GM10248 (cell line): Measurements from ENCODE around the gene HIRA.

Source experiments
- CTCF ChIA-PET: fragments of 300-600 bp; sonication (Branson Sonifier 250); formaldehyde crosslinking; extraction: SDS; loops from one replicate; lab custom pipeline; 2021; ENCODE audit warnings: antibody characterized with exemption; lab: Yijun Ruan, JAX
- POLR2A ChIA-PET: fragments of 350-650 bp; sonication (Branson Sonifier 250); formaldehyde crosslinking; extraction: SDS; loops from one replicate; lab custom pipeline; 2020; ENCODE audit warnings: antibody characterized with exemption; lab: Yijun Ruan, JAX
- DNase-seq: peaks from one replicate; pipeline ENCODE4 v3.0.0; 2012; ENCODE audit errors: extremely low spot score
- TF ChIP-seq, protein P1 (sequence below): IDR thresholded peaks from 2 replicates; pipeline ENCODE4 v1.5.1; 2012; ENCODE audit warnings: mild to moderate bottlenecking, low read depth; ENCODE audit errors: extremely low read depth, missing control alignments, control extremely low read depth

HIRA gene

DNA sequence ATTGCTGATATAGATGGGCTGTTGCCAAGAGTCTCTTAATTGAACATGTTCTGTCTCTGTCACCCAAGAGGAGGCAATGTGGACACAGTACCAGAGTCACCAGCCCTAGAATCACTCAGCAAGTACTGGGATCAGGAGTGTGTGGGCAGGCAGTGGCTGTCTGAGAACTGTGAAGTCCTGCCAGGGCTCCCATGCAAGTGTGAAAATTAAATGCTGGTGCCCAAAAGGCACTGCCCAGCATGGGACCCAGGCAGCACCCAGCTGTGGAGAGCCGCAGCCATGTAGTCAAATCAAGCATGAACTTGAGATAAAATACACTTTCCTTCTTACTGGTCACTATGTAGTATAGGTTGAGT, 19.9 kb downstream of the HIRA start:
- CTCF ChIA-PET = no interaction called here

DNA sequence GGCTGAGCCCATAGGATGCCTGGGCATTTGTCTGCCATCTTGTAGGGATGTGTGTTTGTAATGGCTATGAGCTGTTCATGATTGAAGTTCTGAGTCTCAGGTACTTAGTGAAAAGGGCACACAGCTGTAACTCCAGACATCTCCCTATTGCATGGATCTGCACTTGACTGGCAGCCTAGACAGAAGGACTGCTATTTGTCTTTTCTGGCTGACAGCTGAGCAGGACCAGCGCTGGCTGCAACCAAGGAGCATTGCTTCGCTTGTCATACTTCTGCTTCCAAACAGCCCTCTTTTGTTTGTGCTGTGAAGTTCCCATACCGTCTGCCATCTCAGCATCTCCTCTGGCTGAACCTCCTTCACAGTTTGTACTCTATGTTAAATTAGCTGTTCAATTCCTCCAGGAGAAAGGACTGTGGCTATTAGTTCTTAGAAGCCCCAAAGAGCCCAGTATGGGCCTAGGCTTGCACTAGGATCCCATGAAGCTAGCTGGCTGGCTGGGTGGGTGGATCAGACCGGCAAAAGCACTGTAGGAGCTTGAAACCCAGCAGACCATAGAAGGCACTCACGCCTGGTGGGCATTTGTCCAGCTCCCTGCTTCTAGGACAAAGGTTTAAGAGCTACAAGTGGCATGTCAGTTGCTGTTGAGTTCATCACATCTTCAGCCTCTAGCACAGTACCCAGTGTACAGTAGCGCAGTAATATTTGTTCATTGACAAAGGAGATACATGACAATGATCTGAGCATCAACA, 20.4 kb downstream of the HIRA start:
- ChIA-PET CTCF (interaction anchor here (1.3 kb wide), 1 partner anchor 8 kb away, joined by 3 read pairs; no protein-coding TSS in a partner anchor), POLR2A (no interaction called here)
- DNase-seq = no peak
- TF ChIP-seq, protein P1, sequence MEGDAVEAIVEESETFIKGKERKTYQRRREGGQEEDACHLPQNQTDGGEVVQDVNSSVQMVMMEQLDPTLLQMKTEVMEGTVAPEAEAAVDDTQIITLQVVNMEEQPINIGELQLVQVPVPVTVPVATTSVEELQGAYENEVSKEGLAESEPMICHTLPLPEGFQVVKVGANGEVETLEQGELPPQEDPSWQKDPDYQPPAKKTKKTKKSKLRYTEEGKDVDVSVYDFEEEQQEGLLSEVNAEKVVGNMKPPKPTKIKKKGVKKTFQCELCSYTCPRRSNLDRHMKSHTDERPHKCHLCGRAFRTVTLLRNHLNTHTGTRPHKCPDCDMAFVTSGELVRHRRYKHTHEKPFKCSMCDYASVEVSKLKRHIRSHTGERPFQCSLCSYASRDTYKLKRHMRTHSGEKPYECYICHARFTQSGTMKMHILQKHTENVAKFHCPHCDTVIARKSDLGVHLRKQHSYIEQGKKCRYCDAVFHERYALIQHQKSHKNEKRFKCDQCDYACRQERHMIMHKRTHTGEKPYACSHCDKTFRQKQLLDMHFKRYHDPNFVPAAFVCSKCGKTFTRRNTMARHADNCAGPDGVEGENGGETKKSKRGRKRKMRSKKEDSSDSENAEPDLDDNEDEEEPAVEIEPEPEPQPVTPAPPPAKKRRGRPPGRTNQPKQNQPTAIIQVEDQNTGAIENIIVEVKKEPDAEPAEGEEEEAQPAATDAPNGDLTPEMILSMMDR = no peak

More for the DNA sequence above, 19.9 kb downstream of the HIRA start:
- POLR2A ChIA-PET = no interaction called here
- TF ChIP-seq, protein P1 = no peak
- no peak for DNase-seq

DNA sequence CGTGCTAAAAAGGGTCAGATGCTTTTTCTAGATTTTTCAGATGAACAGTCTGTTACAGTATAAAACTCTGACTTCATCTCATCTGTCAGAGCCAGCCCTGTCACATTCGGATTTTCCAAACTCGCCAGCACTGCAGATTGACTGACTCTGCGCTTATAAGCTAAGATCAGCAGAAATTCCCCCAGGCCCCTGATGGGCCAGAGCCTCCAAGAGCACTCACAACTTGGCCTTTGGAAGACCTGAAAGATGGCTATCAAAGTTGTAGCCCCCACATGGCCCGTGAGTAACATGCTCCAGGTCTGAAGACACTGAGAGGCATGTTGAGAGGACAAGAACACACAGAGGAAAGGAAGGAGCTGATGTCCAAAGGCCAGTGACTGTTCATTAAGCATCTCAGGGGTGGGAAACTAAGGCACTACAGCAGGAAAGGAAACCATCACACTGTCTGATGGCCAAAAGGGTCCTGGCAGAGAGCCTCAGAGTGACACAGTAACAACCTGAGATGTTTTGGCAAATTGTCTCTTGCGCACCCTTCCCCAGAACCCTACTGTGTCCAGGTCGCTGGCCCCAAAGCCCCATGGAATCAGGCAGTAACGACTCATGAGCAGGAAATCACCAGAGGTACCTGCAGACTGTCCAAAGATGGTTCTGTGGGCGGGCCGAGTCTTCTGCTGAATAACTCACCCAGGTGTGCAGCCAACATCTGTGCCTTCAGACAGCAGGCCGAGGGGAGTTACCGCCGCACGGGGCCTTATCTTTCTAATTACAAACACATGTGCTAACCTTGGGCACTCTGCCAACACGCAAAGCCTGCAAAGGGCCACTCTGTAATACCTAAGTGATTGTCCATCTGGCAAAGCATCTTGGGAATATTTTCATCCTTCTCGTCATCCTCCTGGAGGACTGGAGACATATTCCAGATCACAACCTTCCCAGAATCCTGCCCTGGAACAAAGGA, 23.6 kb downstream of the HIRA start:
- no peak for DNase-seq
- TF ChIP-seq, protein P1 = no peak
- ChIA-PET CTCF (no interaction called here), POLR2A (no interaction called here)

DNA sequence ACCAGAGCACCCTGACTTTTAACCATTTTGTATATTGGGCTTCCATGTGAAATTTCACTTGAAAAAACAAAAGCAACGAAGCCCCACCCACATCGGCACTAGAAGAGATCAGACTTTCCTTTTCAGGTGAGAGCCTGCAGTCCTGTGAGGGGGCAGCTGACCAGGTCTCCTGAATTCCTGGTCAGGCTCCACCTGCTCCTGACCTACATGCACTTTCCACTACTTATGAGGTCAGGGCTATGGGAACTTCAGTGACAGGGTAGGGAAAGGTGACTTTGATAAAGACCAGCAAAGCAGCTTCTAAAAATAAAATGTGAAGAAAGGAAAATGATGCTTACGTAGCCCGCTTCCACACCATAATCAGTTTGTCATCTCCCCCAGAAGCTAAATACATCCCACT, 24.7 kb downstream of the HIRA start:
- DNase-seq = no peak
- ChIA-PET CTCF (interaction anchor here (2.5 kb wide), 1 partner anchor 12 kb away, joined by 9 read pairs; no protein-coding TSS in a partner anchor), POLR2A (no interaction called here)
- TF ChIP-seq, protein P1 = no peak

DNA sequence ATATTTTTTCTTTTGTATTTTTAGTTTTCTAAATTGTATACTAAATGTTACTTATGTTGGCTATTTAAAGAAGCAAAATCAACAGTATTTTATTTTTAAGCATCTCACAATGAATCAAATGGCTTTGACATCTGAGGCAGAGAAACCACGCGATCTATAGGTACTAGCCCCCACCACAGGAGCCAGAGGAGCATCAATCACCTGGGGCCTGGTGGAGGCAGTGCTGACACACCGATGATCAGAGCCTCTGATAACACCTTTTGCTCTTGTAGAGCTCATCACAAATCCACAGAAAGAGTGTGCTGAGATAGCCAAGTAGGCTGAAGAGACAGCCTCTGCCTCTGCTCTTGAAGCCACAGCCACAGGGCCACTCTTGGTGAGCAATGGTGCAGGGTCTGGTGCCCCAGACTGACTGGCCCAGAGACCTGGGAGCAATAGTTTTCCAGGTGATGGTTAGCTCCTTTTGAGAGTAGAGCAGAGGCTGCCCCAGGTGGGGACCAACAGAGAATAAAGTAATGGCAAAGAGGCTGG, 25.2 kb downstream of the HIRA start:
- TF ChIP-seq, protein P1 = no peak
- ChIA-PET CTCF (interaction anchor here (2.5 kb wide), 1 partner anchor 11 kb away, joined by 9 read pairs; no protein-coding TSS in a partner anchor), POLR2A (no interaction called here)
- DNase-seq = no peak

DNA sequence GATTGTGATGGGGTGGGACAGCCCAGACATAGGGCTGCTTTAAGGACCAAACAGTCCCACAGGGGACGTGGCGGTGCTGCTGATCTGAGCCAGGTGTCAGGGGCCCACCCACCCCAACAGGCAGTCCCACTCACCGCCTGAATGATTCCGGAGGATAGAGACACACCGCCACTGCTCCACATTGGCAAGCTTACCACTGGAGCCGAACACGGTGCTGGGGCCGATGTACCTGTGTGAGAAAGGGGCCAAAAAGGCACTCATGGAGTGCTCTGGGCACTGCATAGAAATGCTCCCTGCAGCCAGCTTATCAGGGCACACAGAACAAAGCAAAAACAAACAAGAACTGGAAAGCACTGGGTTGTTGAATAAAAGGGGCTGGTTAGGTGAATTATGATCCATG, 25.9 kb downstream of the HIRA start:
- ChIA-PET CTCF (interaction anchor here (2.5 kb wide), 1 partner anchor 10 kb away, joined by 9 read pairs; no protein-coding TSS in a partner anchor), POLR2A (no interaction called here)
- DNase-seq = no peak
- TF ChIP-seq, protein P1 = no peak
